BLaER1 treated with 17β-estradiol and CSF1 and Interleukin-3, amounts not matched to agents 10 nM and 100 nM (cell line): ENCODE data around the gene AOC3.

Experiments used
- H3K27ac ChIP-seq, 11 experiments: shearing (Covaris generic); formaldehyde crosslinking; 2 replicates each; pipeline ENCODE4 v1.8.1; 2022
- H3K27me3 ChIP-seq, 11 experiments: shearing (Covaris generic); formaldehyde crosslinking; 2 replicates each; pipeline ENCODE4 v1.8.1; 2022
- H3K36me3 ChIP-seq, 11 experiments: shearing (Covaris generic); formaldehyde crosslinking; 2 replicates each; pipeline ENCODE4 v1.8.1; 2022
- H3K4me1 ChIP-seq, 10 experiments: shearing (Covaris generic); formaldehyde crosslinking; 2 replicates each; pipeline ENCODE4 v1.8.1; 2022
- H3K4me2 ChIP-seq, 11 experiments: shearing (Covaris generic); formaldehyde crosslinking; 2 replicates each; pipeline ENCODE4 v1.8.1; 2022
- H3K4me3 ChIP-seq, 10 experiments: shearing (Covaris generic); formaldehyde crosslinking; 2 replicates each; pipeline ENCODE4 v1.8.1; 2022
- H3K9ac ChIP-seq, 11 experiments: shearing (Covaris generic); formaldehyde crosslinking; 2 replicates each; pipeline ENCODE4 v1.8.1; 2022
- H3K9me3 ChIP-seq, 11 experiments: shearing (Covaris generic); formaldehyde crosslinking; replicated peaks in 1 of 11; 2 replicates each; pipeline ENCODE4 v1.8.1; 2022
- H4K20me1 ChIP-seq, 11 experiments: shearing (Covaris generic); formaldehyde crosslinking; 2 replicates each; pipeline ENCODE4 v1.8.1; 2022
- Cebpa-rat ChIP-seq, 11 experiments: shearing (Covaris generic); IDR thresholded peaks; 2 replicates each; pipeline ENCODE4 v1.8.1; 2022

The AOC3 gene, protein sequence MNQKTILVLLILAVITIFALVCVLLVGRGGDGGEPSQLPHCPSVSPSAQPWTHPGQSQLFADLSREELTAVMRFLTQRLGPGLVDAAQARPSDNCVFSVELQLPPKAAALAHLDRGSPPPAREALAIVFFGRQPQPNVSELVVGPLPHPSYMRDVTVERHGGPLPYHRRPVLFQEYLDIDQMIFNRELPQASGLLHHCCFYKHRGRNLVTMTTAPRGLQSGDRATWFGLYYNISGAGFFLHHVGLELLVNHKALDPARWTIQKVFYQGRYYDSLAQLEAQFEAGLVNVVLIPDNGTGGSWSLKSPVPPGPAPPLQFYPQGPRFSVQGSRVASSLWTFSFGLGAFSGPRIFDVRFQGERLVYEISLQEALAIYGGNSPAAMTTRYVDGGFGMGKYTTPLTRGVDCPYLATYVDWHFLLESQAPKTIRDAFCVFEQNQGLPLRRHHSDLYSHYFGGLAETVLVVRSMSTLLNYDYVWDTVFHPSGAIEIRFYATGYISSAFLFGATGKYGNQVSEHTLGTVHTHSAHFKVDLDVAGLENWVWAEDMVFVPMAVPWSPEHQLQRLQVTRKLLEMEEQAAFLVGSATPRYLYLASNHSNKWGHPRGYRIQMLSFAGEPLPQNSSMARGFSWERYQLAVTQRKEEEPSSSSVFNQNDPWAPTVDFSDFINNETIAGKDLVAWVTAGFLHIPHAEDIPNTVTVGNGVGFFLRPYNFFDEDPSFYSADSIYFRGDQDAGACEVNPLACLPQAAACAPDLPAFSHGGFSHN

GRCh38 chr17:42850954-42851353 is at the start of gene AOC3:
AOC3 (plus strand) TSS chr17:42851199; CDS start chr17:42851344, 145 bp downstream.
- peaks cover 0 to 51% (median 17%) of the 10 kb centered on the region in 10 experiments; a peak in 12 of 20 replicates for H3K4me1 ChIP-seq
- H3K4me2 ChIP-seq: peak within 1 kb of the TSS in 3 of 11 experiments; percentile 9 to 51 (median 50); a peak in 4 of 22 replicates
- H4K20me1 ChIP-seq: peaks cover 0 to 25% (median 13%) of the 10 kb centered on the region in 11 experiments; a peak in 13 of 22 replicates
- no peak within 1 kb of the TSS for H3K27ac ChIP-seq
- no peak for TF ChIP-seq Cebpa-rat (IDR thresholded peaks at IDR 0.05)
- H3K27me3 ChIP-seq: no peaks in the 10 kb centered on the region
- H3K4me3 ChIP-seq: no peak within 1 kb of the TSS
- H3K9me3 ChIP-seq: no peaks in the 10 kb centered on the region
- H3K9ac ChIP-seq: no peak within 1 kb of the TSS
- H3K36me3 ChIP-seq: peaks cover 0 to 9% (median under 1%) of the 10 kb centered on the region in 11 experiments; a peak in 12 of 22 replicates

DNA sequence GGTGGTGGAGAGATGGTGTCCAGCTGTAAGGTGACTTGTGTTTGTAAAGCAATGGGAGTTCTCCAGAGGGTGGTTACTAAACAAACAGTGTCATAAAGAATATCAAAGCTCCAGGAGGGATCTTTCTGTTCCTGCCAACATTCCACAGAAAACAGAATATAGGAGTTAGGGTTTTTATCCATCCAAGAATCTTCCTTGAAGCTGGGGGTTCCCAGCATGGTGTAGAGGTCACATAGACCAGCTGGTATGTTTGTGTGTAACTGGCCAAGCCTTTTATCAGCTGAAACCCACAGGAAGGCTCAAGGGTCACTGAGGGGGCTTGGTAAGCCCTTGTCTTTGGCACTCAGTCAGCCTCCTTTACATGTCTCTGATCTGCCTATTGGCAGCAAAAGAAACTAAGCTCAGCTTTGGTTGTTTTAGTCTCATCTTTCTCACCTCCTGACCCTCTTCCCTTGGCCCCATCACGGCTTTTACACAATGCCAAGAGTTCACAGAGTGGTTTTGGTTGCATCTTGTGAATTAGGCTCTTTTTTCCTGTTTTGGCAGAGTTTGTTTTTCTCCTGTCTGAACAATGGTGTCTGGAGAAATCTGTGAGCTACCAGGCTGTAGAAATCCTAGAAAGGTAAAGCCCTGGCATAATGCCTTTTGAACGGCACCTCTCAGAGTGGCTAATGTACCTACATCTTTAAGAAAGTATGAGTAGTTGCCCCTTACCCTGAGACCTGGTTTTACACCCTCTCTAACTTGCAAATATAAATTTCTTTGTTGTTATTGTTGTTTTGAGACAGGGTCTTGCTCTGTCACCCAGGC is 47.7 kb upstream of the AOC3 start:
- Histone ChIP-seq H3K9ac (no peak overlapping the region), H4K20me1 (no peaks in the 10 kb centered on the region), H3K4me2 (no peak overlapping the region), H3K27me3 (no peaks in the 10 kb centered on the region), H3K36me3 (peaks cover 0 to 11% (median 7%) of the 10 kb centered on the region in 11 experiments; a peak in 10 of 22 replicates), H3K27ac (no peak overlapping the region), H3K9me3 (no peaks in the 10 kb centered on the region), H3K4me1 (peaks cover 0 to 5% (median 4%) of the 10 kb centered on the region in 10 experiments; a peak in 6 of 20 replicates), H3K4me3 (no peak overlapping the region)
- no peak for TF ChIP-seq Cebpa-rat (IDR thresholded peaks at IDR 0.05)

DNA sequence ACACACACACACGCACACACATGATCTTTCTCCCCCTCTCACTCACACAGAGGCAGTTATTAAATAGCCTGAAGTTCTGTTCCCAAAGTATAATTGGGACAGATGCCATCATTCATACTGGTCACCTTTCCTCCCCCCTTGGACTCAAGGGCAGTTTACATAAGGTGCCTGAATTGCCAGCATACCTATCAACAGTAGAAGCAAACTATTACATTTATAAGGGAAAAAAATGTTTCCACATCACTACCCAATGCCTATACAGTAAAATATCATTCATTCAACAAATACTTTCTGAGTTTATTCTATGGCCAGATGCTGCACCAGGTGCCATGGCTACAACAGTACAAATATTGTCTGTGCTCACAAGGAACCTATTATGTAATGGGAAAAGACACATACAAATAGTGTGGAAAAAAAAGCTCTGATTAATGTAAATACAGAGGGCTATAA is 46.1 kb upstream of the AOC3 start:
- no peak for TF ChIP-seq Cebpa-rat (IDR thresholded peaks at IDR 0.05)
- Histone ChIP-seq H3K27ac (no peak overlapping the region), H3K27me3 (no peaks in the 10 kb centered on the region), H4K20me1 (no peaks in the 10 kb centered on the region), H3K4me3 (no peak overlapping the region), H3K9ac (no peak overlapping the region), H3K36me3 (peaks cover 16 to 28% (median 22%) of the 10 kb centered on the region in 11 experiments), H3K4me1 (no peaks in the 10 kb centered on the region), H3K4me2 (no peak overlapping the region), H3K9me3 (no peaks in the 10 kb centered on the region)

GRCh38 chr17:42806249-42806648 is 44.8 kb upstream of the AOC3 start:
- H3K27me3 ChIP-seq: no peaks in the 10 kb centered on the region
- no peak overlapping the region for H3K4me3 ChIP-seq
- H3K4me2 ChIP-seq: no peak overlapping the region
- no peak overlapping the region for H3K9ac ChIP-seq
- no peak overlapping the region for H3K27ac ChIP-seq
- peaks cover 29 to 41% (median 35%) of the 10 kb centered on the region in 11 experiments for H3K36me3 ChIP-seq
- peaks cover 0 to 3% (median 0%) of the 10 kb centered on the region in 11 experiments; a peak in 1 of 22 replicates for H4K20me1 ChIP-seq
- H3K4me1 ChIP-seq: no peaks in the 10 kb centered on the region
- H3K9me3 ChIP-seq: no peaks in the 10 kb centered on the region
- TF ChIP-seq Cebpa-rat (IDR thresholded peaks at IDR 0.05): no peak

DNA sequence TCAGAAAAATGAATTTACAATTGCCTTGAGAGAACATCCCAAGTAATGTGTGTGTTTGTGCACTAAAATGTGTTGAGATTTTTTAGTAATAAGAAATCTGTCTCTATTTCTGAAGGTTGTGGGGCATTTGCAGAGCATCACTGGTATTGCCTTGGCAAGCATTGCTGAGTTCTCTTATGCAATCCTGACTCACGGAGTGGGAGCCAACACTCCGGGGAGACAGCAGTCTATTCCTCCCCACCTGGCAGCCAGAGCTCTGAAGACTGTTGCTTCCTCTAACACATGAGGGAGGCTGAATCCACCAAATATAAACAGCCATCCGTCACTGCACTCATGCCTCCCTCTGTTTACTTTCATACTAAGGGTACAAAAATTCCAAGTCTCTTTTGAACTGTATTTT is 41.7 kb upstream of the AOC3 start:
- TF ChIP-seq Cebpa-rat (IDR thresholded peaks at IDR 0.05): no peak
- no peak overlapping the region for H3K4me3 ChIP-seq
- H3K9me3 ChIP-seq: no peaks in the 10 kb centered on the region
- H3K4me1 ChIP-seq: no peaks in the 10 kb centered on the region
- H3K36me3 ChIP-seq: peaks cover 56 to 71% (median 65%) of the 10 kb centered on the region in 11 experiments
- no peak overlapping the region for H3K9ac ChIP-seq
- no peaks in the 10 kb centered on the region for H3K27me3 ChIP-seq
- peaks cover 0 to 8% (median 0%) of the 10 kb centered on the region in 11 experiments; a peak in 3 of 22 replicates for H4K20me1 ChIP-seq
- H3K27ac ChIP-seq: no peak overlapping the region
- H3K4me2 ChIP-seq: no peak overlapping the region

- H3K9ac ChIP-seq: no peak overlapping the region
Observed at GRCh38 chr17:42814633-42815399, 36.2 kb upstream of the AOC3 start.

DNA sequence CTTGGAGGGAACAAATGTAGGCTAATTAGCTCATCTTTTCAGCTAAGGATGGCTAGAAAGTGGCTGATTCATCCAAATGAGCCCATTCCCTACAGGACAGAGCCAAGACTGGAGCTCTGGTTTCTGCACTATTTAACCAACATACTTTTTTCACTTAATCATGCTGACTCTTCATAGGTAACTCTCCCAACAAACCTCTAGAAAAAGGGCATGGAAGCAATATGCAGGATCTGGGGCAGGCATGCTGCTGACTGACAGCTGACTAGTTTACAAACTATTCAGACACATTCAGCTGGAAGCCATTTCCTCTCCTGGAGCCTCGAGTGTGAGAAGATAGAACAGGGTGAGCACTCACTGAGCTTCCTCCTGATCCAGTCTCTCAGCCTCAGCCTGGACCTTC is 33.1 kb upstream of the AOC3 start:
- no peak overlapping the region for H3K9ac ChIP-seq

More at GRCh38 chr17:42814633-42815399, 36.2 kb upstream of the AOC3 start:
- no peak overlapping the region for H3K4me3 ChIP-seq
- no peak overlapping the region for H3K4me2 ChIP-seq
- H3K4me1 ChIP-seq: no peaks in the 10 kb centered on the region
- H3K27me3 ChIP-seq: no peaks in the 10 kb centered on the region
- peaks cover 96 to 100% (median 100%) of the 10 kb centered on the region in 11 experiments for H3K36me3 ChIP-seq
- peaks cover 0 to 32% (median 0%) of the 10 kb centered on the region in 11 experiments; a peak in 11 of 22 replicates for H4K20me1 ChIP-seq
- no peaks in the 10 kb centered on the region for H3K9me3 ChIP-seq
- H3K27ac ChIP-seq: no peak overlapping the region
- no peak for TF ChIP-seq Cebpa-rat (IDR thresholded peaks at IDR 0.05)

DNA sequence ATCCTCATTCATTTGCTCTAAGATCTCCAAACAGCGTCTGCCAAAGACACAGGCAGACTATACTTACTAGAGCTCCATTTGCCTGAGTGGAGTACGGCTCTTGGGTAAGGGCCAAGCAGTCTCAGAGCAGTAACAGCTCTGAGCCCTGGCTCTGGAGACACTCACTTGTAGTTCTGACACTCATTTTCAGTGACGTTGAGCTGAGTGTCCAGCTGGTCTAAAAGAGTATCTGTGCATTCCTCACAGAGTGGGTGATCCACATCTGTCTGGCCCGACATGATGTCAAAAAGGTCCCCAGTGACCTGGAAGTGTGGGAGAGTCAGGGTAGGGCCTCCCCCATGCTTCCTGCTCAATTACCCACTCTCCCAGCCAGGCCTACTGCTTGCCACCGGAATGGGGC is 32.6 kb upstream of the AOC3 start:
- no peak overlapping the region for H3K27ac ChIP-seq
- H3K4me3 ChIP-seq: no peak overlapping the region
- H3K4me2 ChIP-seq: no peak overlapping the region
- H3K36me3 ChIP-seq: peaks cover 88 to 98% (median 95%) of the 10 kb centered on the region in 11 experiments
- H3K4me1 ChIP-seq: peaks cover 11 to 20% (median 13%) of the 10 kb centered on the region in 10 experiments
- no peaks in the 10 kb centered on the region for H3K27me3 ChIP-seq
- H4K20me1 ChIP-seq: peaks cover 0 to 39% (median 7%) of the 10 kb centered on the region in 11 experiments; a peak in 13 of 22 replicates
- no peak for TF ChIP-seq Cebpa-rat (IDR thresholded peaks at IDR 0.05)
- H3K9me3 ChIP-seq: no peaks in the 10 kb centered on the region
- H3K9ac ChIP-seq: no peak overlapping the region

More for the DNA sequence above, 33.1 kb upstream of the AOC3 start:
- Histone ChIP-seq H3K27me3 (no peaks in the 10 kb centered on the region), H3K9me3 (no peaks in the 10 kb centered on the region), H3K4me1 (peaks cover 5 to 15% (median 8%) of the 10 kb centered on the region in 10 experiments), H3K36me3 (peaks cover 93 to 100% (median 100%) of the 10 kb centered on the region in 11 experiments), H3K4me2 (no peak overlapping the region), H4K20me1 (peaks cover 0 to 39% (median 7%) of the 10 kb centered on the region in 11 experiments; a peak in 13 of 22 replicates), H3K4me3 (no peak overlapping the region), H3K27ac (no peak overlapping the region)
- no peak for TF ChIP-seq Cebpa-rat (IDR thresholded peaks at IDR 0.05)
